Cerebellar cortex (tissue), 1 donor: ENCODE results near the gene DDX28.
"Not testable (repeated sequence)": the region's sequence is repeated elsewhere in the genome, so short reads cannot be mapped to it uniquely, and the experiment has no call there.

Experiments used
- DNase-seq: peaks from one replicate; pipeline ENCODE4 v3.0.0-alpha.2; 2015; ENCODE audit warnings: low spot score

Gene DDX28

GRCh38 chr16:68037841-68038597 lies 15.0 kb upstream of the DDX28 start:
- DNase-seq = no peak

GRCh38 chr16:68035227-68035626 lies 12.2 kb upstream of the DDX28 start:
- no peak for DNase-seq

- no peak for DNase-seq
These were observed 10.1 kb upstream of the DDX28 start for GRCh38 chr16:68033101-68033500.

GRCh38 chr16:68031951-68032350 lies 8.9 kb upstream of the DDX28 start:
- DNase-seq = no peak

GRCh38 chr16:68030108-68030507 lies 7.1 kb upstream of the DDX28 start:
- not testable (repeated sequence) for DNase-seq

GRCh38 chr16:68028996-68029395 lies 6.0 kb upstream of the DDX28 start:
- DNase-seq = no peak

GRCh38 chr16:68022278-68022727 lies 729 bp downstream of the DDX28 start:
- no peak for DNase-seq

GRCh38 chr16:68021490-68021889 lies 1.5 kb downstream of the DDX28 start:
- no peak for DNase-seq

GRCh38 chr16:68019167-68019680 lies 3.8 kb downstream of the DDX28 start:
- no peak for DNase-seq

GRCh38 chr16:68015681-68016080 lies 7.4 kb downstream of the DDX28 start, which contains the start of gene DPEP2NB:
TSS of gene DPEP2NB (minus strand) at chr16:68015911. CDS start at chr16:68015770, 141 bp downstream.
- DNase-seq = no peak

GRCh38 chr16:68013440-68013839 lies 9.6 kb downstream of the DDX28 start:
- DNase-seq = no peak

- not testable (repeated sequence) for DNase-seq
These were observed 13.2 kb downstream of the DDX28 start for GRCh38 chr16:68009872-68010271.

GRCh38 chr16:68009157-68009735 lies 13.8 kb downstream of the DDX28 start:
- DNase-seq = no peak

- no peak for DNase-seq
These were observed 17.2 kb downstream of the DDX28 start for GRCh38 chr16:68005786-68006286.

- DNase-seq = no peak
These were observed 17.8 kb downstream of the DDX28 start for GRCh38 chr16:68005211-68005610.

- no peak for DNase-seq
These were observed 20.0 kb downstream of the DDX28 start for GRCh38 chr16:68003031-68003430.

GRCh38 chr16:68000450-68000849 lies 22.6 kb downstream of the DDX28 start:
- no peak for DNase-seq

GRCh38 chr16:67999985-68000384 lies 23.0 kb downstream of the DDX28 start:
- no peak for DNase-seq

- DNase-seq = peak; percentile 9
These were observed 24.0 kb downstream of the DDX28 start, which contains the start of gene DPEP2 for GRCh38 chr16:67998779-67999688. TSS of gene DPEP2 (minus strand) at chr16:67999484. CDS start at chr16:67993212, 6,272 bp downstream.

GRCh38 chr16:67998231-67998778 lies 24.7 kb downstream of the DDX28 start:
- DNase-seq = not testable (repeated sequence)

- no peak for DNase-seq
These were observed 26.4 kb downstream of the DDX28 start for GRCh38 chr16:67996666-67997065.

GRCh38 chr16:67995423-67995822 lies 27.6 kb downstream of the DDX28 start:
- no peak for DNase-seq
